B cell (primary cell): ENCODE measurements around the gene ELF3.

Source experiments
- EZH2 ChIP-seq: IDR thresholded peaks from 2 replicates; pipeline ENCODE4 v1.6.1; 2012; ENCODE audit warnings: borderline replicate concordance, low read depth, mild to moderate bottlenecking, moderate library complexity, low read length; ENCODE audit not compliant: insufficient read depth, poor library complexity, severe bottlenecking
- TF ChIP-seq, protein P1 (sequence below): fragments of 200-600 bp; IDR thresholded peaks from one replicate; pipeline ENCODE4 v1.8.0; 2022; ENCODE audit warnings: antibody characterized with exemption, mild to moderate bottlenecking

DNA sequence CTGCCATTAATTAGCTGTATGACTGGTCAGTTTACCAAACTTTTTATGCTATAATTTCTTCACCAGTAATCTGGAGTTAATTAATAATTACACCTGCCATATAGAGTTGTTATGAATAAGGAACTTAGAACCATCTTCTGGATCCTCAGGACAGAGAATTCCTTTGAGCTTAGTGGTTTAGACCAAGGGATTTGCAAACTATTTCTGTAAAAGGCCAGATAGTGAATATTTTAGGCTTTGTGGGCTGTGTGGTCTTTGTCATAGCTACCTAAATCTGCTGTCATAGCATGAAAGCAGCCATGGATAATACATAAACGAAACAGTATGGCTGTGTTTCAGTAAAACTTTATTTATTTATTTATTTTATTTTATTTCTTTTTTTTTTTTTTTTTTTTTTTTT, 46.1 kb upstream of the ELF3 start:
- TF ChIP-seq, protein P1, sequence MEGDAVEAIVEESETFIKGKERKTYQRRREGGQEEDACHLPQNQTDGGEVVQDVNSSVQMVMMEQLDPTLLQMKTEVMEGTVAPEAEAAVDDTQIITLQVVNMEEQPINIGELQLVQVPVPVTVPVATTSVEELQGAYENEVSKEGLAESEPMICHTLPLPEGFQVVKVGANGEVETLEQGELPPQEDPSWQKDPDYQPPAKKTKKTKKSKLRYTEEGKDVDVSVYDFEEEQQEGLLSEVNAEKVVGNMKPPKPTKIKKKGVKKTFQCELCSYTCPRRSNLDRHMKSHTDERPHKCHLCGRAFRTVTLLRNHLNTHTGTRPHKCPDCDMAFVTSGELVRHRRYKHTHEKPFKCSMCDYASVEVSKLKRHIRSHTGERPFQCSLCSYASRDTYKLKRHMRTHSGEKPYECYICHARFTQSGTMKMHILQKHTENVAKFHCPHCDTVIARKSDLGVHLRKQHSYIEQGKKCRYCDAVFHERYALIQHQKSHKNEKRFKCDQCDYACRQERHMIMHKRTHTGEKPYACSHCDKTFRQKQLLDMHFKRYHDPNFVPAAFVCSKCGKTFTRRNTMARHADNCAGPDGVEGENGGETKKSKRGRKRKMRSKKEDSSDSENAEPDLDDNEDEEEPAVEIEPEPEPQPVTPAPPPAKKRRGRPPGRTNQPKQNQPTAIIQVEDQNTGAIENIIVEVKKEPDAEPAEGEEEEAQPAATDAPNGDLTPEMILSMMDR: no peak
- TF ChIP-seq EZH2: no peak
